Sciatic nerve (tissue), 2 donors: ENCODE data around the gene KERA. TPM values are rescaled to one million over a fixed set of nuclear protein-coding genes. Genes with fewer than 3 reads are reported as not detected.
"Not testable (repeated sequence)": the region's sequence is repeated elsewhere in the genome, so short reads cannot be mapped to it uniquely, and the experiment has no call there.

ENCODE experiments used
- ATAC-seq: fragments of 200-7000 bp; cut with Tn5 transposase; one replicate; pipeline ENCODE4 v1.9.1; 2020; ENCODE audit warnings: mild to moderate bottlenecking, moderate library complexity
- DNase-seq: peaks from one replicate; pipeline ENCODE4 v3.0.0-alpha.2; 2020; ENCODE audit warnings: low spot score
- intact Hi-C: fragments of 100-400 bp; cut with DNase I; formaldehyde crosslinking; loops from one replicate; pipeline ENCODE4 v1.14.2; 2022
- total RNA-seq: library from RNA; stranded (reverse); fragmentation: NEBNext Ultra II Directional; extraction: Animal tissue kit (Norgen Biotek cat#: 25700); gene quantifications from one replicate; pipeline ENCODE4 v1.2.1, GENCODE V29; 2021
- donor health status: DM: no; HTN: no; CAD: no.
- donor health status: DM: no; HTN: no; CAD: no.

The KERA gene, protein sequence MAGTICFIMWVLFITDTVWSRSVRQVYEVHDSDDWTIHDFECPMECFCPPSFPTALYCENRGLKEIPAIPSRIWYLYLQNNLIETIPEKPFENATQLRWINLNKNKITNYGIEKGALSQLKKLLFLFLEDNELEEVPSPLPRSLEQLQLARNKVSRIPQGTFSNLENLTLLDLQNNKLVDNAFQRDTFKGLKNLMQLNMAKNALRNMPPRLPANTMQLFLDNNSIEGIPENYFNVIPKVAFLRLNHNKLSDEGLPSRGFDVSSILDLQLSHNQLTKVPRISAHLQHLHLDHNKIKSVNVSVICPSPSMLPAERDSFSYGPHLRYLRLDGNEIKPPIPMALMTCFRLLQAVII
- 0.18 TPM for total RNA-seq

DNA sequence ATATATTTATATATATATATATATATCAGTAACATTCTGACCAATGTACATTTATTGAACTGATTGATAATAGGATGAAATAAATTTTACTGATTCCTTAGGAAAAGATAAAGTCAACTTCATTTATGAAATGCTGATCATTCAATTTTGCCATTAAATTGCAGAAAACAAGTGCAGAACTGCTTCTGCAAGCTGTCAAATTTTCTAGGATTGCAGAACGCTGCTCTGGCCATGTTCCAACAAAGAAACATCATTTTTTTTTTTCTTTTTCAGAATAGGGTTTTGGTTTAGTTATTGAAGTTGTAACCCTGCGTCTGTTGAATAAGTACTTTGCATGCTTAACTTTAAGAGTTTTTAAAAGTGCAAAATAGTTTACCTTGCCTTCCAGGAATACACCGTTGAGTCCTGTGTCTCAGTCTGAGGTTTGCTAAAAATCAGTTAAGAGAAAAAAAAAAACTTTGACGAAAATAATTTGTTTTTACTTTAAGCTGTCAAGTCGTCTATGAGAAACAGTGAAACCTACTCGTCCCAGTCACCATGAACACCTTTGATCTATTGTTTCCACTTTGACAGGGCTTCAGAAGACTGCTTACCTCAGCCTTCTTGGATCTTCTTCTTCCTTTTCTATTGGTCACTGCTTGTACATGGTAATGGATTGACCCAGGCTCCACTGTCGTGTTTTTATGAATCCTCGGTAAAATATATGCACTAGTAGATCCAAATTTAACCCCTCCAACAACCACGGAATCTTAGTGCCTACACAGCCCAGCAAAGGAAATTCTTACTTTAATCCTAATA lies at the start of gene KERA:
Gene KERA (minus strand): TSS at position 657 of the 798 bp plus-strand sequence. CDS start 1,743 bp downstream, outside the sequence.
- DNase-seq = no peak
- peak; percentile 25 for ATAC-seq
- intact Hi-C loops = no loop called here

DNA sequence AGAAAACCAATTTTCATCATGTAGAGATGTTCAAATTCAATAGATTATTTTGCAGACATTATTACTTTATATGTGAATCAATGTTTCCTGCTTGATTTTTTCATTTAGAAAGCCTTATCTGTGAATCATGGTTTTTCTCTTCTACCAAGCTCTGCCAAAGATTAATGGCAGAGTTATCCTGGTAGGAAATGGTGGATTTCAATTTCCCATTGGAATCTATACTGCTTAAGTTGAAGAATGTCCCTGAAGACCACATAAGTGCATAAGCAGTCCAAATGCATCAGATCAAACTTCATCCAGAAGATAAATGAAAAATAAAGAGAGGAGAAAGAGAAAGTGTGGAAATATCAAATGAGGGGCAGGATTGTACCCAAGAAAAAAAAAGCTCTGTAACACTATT lies 48.5 kb upstream of the KERA start:
- intact Hi-C loops = loop anchor here (5.0 kb wide), 1 partner anchor 1001 kb away; no protein-coding TSS in a partner anchor
- ATAC-seq (no peak), DNase-seq (no peak)

DNA sequence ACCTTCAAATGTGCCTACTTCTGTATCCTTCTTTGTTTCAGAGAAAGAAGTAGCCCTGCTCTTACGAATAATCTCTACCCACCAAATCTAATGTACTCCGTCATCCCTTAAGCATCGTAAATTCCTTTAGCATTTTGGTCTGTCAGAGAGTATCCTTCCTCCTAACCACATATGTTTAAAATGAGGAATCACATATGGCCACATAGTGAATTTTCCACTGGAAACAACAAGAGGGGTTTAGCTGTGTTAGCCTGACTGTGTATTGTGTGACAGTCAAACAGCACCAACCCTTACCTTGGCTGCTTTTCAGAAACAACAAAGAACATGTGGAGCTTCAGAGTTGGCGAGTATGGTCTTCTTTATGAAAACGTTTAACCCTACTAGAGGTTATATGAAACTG lies 48.0 kb upstream of the KERA start:
- DNase-seq (no peak), ATAC-seq (no peak)
- intact Hi-C loops = loop anchor here (5.0 kb wide), 1 partner anchor 1001 kb away; no protein-coding TSS in a partner anchor

GRCh38 chr12:91104812-91105466 lies 47.1 kb upstream of the KERA start:
- ATAC-seq (no peak), DNase-seq (no peak)
- intact Hi-C loops = loop anchor here (5.0 kb wide), 1 partner anchor 1002 kb away; no protein-coding TSS in a partner anchor

GRCh38 chr12:91103624-91104023 lies 45.8 kb upstream of the KERA start:
- intact Hi-C loops = no loop called here
- ATAC-seq (no peak), DNase-seq (no peak)

DNA sequence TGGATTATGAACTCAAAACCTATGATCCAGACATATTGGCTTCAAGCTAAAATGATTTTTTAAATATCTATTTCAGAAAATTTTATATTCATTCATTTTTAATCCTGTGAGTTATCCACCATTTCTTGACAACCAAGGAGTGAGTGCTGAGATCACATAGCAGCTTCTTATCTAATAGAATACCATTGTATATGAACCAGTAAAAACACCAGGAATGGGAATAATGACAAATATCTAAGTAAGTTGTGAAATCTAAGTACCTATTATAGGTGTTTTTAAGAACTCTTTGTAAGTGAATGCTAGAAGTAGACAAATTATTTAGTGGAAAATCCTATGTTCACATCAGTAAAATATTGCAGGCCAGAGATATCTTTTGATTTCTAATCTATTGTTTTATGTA lies 45.3 kb upstream of the KERA start:
- intact Hi-C loops = no loop called here
- DNase-seq (no peak), ATAC-seq (no peak)

- ATAC-seq = no peak
- intact Hi-C loops = no loop called here
- no peak for DNase-seq
Observed at GRCh38 chr12:91100906-91101305, 43.1 kb upstream of the KERA start.

DNA sequence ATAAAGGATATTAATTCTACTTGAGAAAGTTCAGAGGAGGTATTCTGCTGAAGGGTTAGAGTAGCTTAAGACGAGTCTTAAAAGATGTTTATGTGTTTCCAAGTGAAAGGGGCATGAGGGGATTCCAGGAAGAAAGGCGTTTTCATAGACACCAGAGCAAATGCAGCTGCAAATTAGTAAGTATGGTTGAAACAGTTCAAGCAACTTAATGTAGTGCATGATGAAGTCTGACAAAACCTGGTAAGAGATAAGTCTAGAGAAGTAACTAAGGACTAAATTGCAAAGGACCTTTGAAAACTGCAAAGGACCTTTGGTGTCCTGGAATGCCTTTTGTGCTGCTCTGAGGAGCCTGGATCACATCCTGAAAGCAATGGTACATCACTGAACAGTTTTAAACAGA lies 42.0 kb upstream of the KERA start:
- DNase-seq (no peak), ATAC-seq (no peak)
- intact Hi-C loops = no loop called here

DNA sequence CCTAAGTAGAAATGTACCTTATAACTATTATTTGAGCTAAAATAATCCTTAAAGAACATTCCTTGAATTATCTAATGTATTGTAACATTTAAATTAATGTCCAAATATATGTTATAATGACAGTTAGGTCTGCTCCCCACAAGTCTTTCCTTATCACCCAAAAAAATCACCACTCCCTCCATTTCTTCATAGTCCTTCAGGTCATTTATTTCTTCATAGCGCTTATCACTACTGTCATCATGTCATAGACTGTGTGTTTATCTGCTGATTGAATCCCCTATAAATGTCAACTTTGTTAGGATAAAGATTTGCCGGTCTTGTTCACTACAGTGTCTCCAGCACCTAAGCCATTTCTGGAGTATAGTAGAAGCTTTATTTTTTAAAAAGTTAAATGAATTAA lies 41.5 kb upstream of the KERA start:
- intact Hi-C loops = no loop called here
- ATAC-seq = no peak
- DNase-seq = no peak

DNA sequence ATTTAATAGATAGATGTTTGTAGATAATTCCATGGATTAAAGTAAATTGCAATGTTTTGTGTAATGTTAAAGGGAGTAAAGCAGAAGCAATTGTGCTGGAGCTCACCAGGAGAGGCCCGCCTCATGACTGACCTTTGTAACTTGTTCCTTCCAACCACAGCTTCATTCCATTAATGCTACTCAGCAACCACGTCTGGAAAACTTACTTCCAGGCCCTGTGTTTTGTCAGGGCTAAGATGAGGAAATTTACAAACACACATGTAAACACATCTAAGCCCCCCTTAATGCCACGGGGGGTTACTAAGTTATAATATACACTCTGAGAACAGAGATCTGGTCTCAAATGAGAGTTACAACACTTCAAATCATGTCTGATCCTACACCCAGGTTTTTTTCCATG lies 41.1 kb upstream of the KERA start:
- intact Hi-C loops = no loop called here
- ATAC-seq (peak; percentile 92), DNase-seq (no peak)

DNA sequence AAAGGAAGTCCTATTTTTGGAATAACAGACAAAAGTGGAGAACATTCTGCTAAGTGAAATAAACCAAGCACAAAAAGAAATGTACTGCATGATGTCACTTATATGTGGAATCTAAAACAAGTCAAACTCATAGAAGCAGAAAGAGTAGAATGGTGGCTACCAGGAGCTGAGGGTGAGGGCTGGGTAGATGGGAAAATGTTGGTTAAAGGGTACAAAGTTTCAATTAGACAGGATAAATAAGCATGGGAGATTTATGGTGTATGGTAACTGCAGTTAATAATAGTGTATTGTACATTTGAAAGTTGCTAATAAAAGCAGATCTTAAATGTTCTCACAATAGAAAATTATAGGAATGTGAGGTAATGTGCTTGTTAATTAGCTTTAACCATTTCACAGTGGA lies 40.6 kb upstream of the KERA start:
- intact Hi-C loops = no loop called here
- no peak for DNase-seq
- ATAC-seq = no peak

GRCh38 chr12:91094957-91095356 lies 37.1 kb upstream of the KERA start:
- ATAC-seq (no peak), DNase-seq (no peak)
- intact Hi-C loops = no loop called here

DNA sequence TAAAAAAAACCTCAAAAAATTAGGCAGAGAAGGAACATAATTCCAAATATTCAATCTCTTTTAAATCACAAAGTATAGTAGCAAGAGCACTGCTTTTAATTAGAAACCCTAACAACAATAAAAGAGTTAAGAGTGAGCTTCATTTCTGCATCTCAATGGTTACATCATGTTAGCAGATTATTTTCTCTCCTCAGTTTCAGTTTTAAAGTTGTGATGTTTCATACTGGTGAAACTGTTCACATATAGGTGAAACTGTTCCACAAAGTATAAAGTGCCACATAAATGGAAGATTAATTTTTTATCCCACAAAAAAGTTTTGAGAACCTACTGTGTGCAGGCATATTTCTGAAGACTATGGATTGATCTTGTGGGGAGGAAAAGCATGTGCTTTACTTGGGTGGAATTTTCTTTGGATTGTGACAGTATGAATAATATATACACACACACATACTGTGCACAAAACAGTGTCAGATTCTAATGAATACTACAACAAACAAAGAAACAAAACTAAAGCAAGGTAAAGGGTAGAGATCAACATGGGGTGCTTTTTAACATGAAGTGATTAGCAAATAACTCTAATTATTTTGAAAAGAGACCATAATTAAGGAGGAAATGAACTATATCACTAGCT lies 36.3 kb upstream of the KERA start:
- intact Hi-C loops = no loop called here
- DNase-seq (no peak), ATAC-seq (no peak)

GRCh38 chr12:91093341-91093740 lies 35.5 kb upstream of the KERA start:
- DNase-seq (no peak), ATAC-seq (no peak)
- intact Hi-C loops = no loop called here

- intact Hi-C loops = no loop called here
- peak; percentile 26 for ATAC-seq
- no peak for DNase-seq
Observed at GRCh38 chr12:91091916-91092715, 34.3 kb upstream of the KERA start.

DNA sequence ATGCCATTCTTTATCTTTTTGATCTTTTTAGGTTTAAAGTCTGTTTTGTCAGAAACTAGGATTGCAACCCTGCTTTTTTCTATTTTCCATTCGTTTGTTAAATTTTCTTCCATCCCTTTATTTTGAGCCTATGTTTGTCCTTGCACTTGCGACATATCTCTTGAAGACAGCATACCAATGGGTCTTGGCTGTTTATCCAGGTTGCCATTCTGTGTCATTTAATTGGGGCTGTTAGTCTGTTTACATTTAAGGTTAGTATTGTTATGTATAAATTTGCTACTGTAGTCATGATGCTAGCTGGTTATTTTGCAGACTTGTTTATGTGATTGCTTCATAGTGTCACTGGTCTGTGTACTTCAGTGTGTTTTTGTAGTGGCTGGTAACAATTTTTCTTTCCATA lies 32.1 kb upstream of the KERA start:
- not testable (repeated sequence) for DNase-seq

DNA sequence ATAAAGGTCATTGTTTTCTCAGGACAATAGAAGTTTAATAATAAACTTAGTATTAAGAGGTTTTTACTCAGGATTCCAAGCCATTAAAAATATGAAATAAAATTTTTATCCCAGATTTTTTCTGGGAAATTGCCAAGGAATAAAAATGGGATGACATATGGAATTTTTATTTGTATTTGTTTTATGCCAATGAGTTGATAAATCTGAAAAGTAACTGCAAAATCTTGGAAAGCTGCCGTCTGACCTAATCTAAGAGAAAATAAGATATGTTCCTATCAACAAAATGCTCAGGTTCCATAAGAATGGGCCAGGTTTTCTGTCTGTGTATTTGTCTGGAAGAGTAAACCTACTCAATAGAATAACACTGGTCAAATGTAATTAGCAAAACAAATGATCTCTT lies 22.2 kb upstream of the KERA start:
- ATAC-seq (no peak), DNase-seq (no peak)
- intact Hi-C loops = no loop called here

More for the DNA sequence above, 32.1 kb upstream of the KERA start:
- ATAC-seq, intact Hi-C loops: not testable (repeated sequence)

DNA sequence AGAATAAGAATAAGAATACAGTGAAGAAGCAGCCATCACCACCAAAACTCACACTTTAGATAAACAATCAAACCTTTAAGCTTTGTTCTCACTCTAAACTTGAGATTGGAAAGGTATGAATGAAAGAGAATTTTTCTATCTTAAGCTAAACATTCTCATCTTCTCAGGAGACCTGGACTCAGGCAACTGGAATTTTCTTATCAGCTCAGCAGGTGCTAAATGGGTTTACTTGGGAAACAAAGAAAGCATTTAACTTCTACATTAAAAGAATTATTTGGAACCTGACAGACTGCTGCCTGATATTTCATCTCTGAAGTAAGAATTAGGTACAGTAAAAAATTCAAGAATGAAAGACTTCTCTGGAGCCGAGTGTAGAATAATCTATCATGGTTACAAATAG lies 20.7 kb upstream of the KERA start:
- intact Hi-C loops = no loop called here
- ATAC-seq = no peak
- no peak for DNase-seq
